ENCODE measurements around the gene FAM25G. TPM values are rescaled to one million over a fixed set of nuclear protein-coding genes. Genes with fewer than 3 reads are reported as not detected.

Gene FAM25G
- total and polyA plus RNA-seq, 2 of the 8 experiments (the other 6 are each of a cell fraction or from before 2014, with no cell fraction given), result not detected

DNA sequence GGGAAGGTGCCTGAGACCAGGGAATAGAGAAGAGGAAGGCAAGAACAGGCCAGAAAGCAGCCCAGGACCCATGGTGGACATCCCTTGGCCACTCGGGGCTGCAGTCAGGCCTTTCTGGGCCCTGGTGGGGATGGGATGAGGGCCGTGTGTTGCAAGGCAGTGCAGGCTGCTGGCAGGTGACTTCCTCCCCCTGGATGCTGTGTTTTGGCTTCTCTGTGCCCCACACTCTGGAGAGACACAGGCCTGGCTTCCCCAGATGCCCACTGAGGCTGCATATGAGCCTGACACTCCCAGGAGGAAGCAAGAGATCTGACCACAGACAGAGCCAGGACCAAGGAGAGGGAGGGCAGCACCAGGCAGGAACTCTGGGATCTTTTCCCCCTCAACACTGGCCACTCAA is 47.5 kb downstream of the FAM25G start (continued):
- TF ChIP-seq, protein P1, sequence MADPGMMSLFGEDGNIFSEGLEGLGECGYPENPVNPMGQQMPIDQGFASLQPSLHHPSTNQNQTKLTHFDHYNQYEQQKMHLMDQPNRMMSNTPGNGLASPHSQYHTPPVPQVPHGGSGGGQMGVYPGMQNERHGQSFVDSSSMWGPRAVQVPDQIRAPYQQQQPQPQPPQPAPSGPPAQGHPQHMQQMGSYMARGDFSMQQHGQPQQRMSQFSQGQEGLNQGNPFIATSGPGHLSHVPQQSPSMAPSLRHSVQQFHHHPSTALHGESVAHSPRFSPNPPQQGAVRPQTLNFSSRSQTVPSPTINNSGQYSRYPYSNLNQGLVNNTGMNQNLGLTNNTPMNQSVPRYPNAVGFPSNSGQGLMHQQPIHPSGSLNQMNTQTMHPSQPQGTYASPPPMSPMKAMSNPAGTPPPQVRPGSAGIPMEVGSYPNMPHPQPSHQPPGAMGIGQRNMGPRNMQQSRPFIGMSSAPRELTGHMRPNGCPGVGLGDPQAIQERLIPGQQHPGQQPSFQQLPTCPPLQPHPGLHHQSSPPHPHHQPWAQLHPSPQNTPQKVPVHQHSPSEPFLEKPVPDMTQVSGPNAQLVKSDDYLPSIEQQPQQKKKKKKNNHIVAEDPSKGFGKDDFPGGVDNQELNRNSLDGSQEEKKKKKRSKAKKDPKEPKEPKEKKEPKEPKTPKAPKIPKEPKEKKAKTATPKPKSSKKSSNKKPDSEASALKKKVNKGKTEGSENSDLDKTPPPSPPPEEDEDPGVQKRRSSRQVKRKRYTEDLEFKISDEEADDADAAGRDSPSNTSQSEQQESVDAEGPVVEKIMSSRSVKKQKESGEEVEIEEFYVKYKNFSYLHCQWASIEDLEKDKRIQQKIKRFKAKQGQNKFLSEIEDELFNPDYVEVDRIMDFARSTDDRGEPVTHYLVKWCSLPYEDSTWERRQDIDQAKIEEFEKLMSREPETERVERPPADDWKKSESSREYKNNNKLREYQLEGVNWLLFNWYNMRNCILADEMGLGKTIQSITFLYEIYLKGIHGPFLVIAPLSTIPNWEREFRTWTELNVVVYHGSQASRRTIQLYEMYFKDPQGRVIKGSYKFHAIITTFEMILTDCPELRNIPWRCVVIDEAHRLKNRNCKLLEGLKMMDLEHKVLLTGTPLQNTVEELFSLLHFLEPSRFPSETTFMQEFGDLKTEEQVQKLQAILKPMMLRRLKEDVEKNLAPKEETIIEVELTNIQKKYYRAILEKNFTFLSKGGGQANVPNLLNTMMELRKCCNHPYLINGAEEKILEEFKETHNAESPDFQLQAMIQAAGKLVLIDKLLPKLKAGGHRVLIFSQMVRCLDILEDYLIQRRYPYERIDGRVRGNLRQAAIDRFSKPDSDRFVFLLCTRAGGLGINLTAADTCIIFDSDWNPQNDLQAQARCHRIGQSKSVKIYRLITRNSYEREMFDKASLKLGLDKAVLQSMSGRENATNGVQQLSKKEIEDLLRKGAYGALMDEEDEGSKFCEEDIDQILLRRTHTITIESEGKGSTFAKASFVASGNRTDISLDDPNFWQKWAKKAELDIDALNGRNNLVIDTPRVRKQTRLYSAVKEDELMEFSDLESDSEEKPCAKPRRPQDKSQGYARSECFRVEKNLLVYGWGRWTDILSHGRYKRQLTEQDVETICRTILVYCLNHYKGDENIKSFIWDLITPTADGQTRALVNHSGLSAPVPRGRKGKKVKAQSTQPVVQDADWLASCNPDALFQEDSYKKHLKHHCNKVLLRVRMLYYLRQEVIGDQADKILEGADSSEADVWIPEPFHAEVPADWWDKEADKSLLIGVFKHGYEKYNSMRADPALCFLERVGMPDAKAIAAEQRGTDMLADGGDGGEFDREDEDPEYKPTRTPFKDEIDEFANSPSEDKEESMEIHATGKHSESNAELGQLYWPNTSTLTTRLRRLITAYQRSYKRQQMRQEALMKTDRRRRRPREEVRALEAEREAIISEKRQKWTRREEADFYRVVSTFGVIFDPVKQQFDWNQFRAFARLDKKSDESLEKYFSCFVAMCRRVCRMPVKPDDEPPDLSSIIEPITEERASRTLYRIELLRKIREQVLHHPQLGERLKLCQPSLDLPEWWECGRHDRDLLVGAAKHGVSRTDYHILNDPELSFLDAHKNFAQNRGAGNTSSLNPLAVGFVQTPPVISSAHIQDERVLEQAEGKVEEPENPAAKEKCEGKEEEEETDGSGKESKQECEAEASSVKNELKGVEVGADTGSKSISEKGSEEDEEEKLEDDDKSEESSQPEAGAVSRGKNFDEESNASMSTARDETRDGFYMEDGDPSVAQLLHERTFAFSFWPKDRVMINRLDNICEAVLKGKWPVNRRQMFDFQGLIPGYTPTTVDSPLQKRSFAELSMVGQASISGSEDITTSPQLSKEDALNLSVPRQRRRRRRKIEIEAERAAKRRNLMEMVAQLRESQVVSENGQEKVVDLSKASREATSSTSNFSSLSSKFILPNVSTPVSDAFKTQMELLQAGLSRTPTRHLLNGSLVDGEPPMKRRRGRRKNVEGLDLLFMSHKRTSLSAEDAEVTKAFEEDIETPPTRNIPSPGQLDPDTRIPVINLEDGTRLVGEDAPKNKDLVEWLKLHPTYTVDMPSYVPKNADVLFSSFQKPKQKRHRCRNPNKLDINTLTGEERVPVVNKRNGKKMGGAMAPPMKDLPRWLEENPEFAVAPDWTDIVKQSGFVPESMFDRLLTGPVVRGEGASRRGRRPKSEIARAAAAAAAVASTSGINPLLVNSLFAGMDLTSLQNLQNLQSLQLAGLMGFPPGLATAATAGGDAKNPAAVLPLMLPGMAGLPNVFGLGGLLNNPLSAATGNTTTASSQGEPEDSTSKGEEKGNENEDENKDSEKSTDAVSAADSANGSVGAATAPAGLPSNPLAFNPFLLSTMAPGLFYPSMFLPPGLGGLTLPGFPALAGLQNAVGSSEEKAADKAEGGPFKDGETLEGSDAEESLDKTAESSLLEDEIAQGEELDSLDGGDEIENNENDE (IDR thresholded peaks at IDR 0.05; ENCODE audit: insufficient replicate concordance, low read length), result no peak
- TF ChIP-seq POU5F1 (IDR thresholded peaks at IDR 0.05; ENCODE audit: low read depth, low read length), result no peak
- no peak for TF ChIP-seq POLR2A (IDR thresholded peaks at IDR 0.05; ENCODE audit: control extremely low read depth in 1 of 2, low read depth in 2 of 2, low read length in 2 of 2)
- TF ChIP-seq, protein P2, sequence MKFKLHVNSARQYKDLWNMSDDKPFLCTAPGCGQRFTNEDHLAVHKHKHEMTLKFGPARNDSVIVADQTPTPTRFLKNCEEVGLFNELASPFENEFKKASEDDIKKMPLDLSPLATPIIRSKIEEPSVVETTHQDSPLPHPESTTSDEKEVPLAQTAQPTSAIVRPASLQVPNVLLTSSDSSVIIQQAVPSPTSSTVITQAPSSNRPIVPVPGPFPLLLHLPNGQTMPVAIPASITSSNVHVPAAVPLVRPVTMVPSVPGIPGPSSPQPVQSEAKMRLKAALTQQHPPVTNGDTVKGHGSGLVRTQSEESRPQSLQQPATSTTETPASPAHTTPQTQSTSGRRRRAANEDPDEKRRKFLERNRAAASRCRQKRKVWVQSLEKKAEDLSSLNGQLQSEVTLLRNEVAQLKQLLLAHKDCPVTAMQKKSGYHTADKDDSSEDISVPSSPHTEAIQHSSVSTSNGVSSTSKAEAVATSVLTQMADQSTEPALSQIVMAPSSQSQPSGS (IDR thresholded peaks at IDR 0.05; ENCODE audit: low read length), result no peak
- no peak for TF ChIP-seq TAF1 (IDR thresholded peaks at IDR 0.05; ENCODE audit: low read depth, low read length)
- TF ChIP-seq GTF2F1 (IDR thresholded peaks at IDR 0.05; ENCODE audit: borderline replicate concordance, low read depth, low read length), result no peak
- no peak for TF ChIP-seq CEBPB (IDR thresholded peaks at IDR 0.05; ENCODE audit: low read depth, low read length)
- no peak for TF ChIP-seq SUZ12 (IDR thresholded peaks at IDR 0.05; ENCODE audit: low read length)
- no peak for TF ChIP-seq RAD21 (IDR thresholded peaks at IDR 0.05 in 1 of 2, conservative IDR thresholded peaks at IDR 0.05 in 1 of 2; ENCODE audit: low read depth in 2 of 2, low read length in 2 of 2)
